GM19463 (cell line): ENCODE measurements around the gene NRROS.
A peak's percentile ranks its signal among the peaks of the same experiment; 100 is the strongest.
"Not testable (repeated sequence)": the region's sequence is repeated elsewhere in the genome, so short reads cannot be mapped to it uniquely, and the experiment has no call there.

ENCODE experiments used
- ATAC-seq: cut with Tn5 transposase; IDR thresholded peaks from one replicate; pipeline ENCODE4 v1.9.1; 2021; ENCODE audit warnings: mild to moderate bottlenecking, moderate library complexity; ENCODE audit not compliant: unreplicated experiment

The NRROS gene

GRCh38 chr3:196639483-196640296 is at the start of gene NRROS:
NRROS (plus strand) TSS chr3:196639694; CDS start chr3:196654540, 14,846 bp downstream.
- peak; percentile 28 for ATAC-seq

DNA sequence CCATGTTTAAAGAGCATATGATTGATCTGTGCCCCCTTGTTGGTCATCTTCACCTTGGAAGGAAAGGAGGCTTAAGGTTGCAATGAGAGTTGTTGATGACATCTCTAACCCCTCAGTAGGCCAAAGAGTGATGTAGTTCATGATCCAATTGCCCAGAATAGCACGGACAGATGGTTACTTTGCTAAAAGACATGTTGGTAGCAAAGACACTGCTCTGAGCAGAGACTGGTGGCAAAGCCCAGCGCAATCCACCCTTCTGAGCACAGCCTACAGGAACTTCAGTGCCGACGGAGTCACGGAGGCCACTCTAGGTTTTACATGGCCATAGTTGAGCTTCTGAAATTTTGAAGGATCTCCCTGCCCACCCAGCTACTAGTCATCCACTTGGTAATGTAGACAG is 49.2 kb upstream of the NRROS start:
- ATAC-seq: no peak

DNA sequence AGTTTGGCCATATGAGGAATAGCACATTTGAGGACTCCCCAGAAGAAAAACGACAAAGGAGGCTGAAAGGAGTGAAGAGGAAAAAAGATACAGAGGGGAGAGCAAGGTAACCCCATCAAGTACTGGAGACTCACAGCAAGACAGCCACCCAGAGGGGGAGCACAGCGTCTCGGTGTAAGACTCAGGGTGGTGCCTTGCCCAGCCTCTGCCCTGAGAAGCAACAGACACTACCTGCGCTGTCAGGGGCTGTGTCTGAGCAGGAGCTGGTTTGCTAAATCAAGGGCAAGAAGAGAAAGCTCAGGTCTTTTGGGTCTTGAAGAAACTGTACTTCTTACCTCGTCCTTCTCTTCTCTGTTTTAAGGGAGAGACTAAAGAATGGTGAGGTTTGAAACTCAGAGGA is 43.1 kb upstream of the NRROS start:
- no peak for ATAC-seq

DNA sequence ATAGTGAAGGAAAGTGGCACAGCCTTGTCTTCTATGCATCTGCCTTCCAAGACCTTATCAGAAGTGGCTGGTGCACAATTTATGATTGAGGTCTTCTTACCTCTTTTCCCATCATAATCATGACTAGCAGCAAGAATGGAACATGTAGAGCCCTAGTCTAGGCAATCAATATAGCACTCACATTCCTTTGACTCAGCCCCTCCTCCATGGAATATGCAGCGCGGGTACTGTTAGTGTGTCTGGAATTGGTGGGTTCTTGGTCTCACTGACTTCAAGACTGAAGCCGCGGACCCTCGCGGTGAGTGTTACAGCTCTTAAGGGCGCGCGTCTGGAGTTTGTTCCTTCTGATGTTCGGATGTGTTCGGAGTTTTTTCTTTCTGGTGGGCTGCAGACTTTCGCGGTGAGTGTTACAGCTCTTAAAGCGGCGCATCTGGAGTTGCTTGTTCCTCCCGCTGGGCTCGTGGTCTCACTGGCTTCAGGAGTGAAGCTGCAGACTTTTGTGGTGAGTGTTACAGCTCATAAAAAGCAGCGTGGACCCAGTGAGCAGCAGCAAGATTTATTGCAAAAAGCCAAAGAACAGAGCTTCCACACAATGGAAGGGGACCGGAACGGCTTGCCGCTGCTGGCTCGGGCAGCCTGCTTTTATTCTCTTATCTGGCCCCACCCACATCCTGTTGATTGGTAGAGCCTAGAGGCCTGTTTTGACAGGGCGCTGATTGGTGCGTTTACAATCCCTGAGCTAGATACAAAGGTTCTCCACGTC is 41.3 kb upstream of the NRROS start:
- not testable (repeated sequence) for ATAC-seq

GRCh38 chr3:196599734-196600128 is 39.8 kb upstream of the NRROS start:
- no peak for ATAC-seq

DNA sequence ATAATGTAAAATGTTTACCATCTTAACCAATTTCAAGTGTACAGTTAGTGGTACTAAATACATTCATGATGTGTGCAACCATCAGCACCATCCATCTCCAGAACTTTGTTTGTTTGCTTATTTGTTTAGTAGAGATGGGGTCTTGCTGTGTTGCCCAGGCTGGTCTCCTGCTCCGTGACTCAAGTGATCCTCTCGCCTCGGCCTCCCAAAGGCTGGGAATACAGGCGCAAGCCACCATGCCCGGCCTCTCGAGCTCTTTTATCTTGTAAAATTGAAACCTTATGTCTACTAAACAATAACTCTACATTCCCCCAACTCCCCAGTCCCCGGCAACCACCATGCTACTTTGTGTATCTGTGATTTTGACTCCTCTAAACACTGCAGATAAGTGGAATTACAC is 39.1 kb upstream of the NRROS start:
- no peak for ATAC-seq

- ATAC-seq: no peak
Measured at GRCh38 chr3:196602673-196603072, 36.8 kb upstream of the NRROS start.

GRCh38 chr3:196603683-196604082 is 35.8 kb upstream of the NRROS start:
- no peak for ATAC-seq

GRCh38 chr3:196604548-196604947 is 34.9 kb upstream of the NRROS start:
- ATAC-seq: no peak

DNA sequence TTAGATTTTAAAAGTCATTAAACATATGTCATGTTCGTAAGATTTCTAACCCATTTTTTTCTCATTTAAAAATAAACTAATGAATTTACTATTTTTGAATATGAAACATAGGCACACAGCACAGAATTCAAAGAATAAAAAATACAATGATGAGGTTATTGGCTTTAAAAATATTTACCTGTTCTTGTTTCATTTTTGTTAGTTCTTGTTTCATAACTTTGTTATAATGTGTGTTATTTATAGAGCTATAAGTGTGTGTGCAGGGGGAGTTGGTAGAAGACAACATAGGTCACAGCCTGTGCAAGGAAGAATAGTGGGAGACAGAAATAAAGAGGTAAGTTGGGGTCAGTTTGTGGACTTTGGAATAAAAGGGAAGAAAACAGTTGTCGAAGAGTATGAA is 30.8 kb upstream of the NRROS start:
- ATAC-seq: no peak

- ATAC-seq: peak; percentile 81
Measured at GRCh38 chr3:196609343-196609775, 30.1 kb upstream of the NRROS start.

DNA sequence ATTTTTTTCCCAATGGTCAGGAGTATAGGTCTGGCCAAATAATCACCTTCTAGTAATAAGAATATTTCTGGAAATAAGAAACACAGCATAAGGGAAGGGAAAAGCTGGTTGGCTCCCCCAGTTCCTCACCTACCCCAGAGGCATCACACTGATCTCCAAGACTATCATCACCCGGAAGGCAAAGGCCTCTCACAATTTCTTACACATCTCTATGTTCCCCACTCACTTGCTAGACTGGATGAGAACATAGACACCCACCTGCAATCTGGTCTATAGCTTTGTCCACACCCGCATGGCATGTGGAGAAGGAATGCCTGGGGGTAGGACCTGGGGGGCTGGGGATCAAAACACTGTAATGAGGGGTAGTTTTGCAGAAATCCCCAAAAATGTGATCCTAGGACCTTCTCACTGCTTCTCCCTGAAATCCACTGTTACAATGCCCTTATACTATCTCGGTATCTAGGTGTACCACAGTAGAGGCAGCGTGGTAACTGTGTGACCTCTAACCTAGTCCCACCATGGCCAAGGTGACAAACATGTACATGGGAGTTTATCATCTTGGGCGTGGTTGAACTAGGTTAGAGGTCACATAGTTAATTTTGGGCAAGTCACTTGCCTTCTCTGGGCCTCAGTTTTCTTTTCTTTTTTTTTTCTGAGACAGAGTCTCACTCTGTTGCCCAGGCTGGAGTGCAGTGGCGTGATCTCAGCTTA is 29.5 kb upstream of the NRROS start:
- no peak for ATAC-seq

DNA sequence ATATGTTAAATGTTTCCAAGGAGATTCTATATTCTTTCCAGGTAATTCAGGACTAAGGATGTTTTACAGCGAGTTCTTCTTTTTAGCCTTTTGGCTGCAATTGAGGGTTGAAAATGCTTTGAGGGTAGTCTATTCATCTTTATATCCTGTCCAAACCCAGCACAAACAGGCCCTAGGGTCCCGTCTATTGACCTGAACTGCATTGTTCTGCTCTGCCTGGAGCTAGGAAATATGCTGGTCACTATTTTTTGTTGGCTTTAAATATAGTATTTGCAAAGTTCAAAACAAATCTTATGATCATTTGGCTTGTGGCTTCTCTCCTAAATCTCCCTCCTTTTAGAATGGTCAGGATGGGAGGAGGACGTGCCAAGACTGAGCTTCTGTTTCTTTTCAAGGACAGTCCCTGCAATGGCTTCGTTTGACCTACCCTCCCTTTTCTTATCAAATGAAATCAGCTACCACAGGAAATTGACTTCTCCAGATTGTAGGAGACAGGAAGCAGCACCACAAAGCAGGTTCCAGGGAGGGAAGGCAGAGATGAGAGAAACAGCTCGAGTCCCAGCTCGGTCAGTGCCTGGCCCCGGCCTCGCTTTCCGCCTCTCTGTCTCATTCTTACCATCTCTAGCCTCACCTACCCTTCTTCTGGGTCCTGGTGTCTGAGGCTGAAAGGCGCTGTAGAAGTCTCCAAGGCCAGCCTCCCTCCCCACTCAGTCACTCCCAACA is 27.6 kb upstream of the NRROS start:
- no peak for ATAC-seq

DNA sequence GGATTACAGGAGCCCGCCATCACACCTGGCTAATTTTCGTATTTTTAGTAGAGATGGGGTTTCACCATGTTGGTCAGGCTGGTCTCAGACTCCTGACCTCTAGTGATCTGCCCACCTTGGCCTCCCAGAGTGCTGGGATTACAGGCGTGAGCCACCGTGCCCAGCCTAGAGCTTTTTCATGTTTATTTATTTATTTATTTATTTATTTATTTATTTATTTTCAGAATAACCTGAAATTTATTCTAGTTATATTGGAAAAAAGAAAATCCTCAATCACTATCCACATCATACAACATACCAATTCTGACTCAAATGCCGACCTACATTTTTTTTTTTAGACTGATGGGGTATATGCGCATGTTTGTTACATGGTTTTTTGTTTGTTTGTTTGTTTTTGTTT is 24.3 kb upstream of the NRROS start:
- ATAC-seq: not testable (repeated sequence)

GRCh38 chr3:196617256-196617655 is 22.2 kb upstream of the NRROS start:
- ATAC-seq: no peak

DNA sequence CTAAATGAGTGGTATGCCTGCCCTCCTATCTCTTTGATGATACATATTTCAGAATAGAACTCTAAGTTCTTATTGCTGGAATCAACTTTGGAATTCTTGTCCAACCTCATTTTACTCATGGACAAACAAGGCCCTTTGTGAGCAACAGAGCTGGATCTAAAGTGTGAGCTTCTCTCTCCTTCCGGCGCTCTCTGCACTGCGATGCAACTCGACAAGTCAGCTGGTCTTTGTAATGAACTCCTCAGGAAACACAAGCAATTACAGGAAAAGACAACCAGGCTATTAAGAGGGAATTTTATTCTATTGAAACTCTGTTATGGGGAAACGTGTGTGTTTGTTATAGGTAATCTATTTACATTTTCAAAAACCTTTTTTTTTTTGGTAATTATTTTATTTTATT is 20.3 kb upstream of the NRROS start:
- no peak for ATAC-seq

DNA sequence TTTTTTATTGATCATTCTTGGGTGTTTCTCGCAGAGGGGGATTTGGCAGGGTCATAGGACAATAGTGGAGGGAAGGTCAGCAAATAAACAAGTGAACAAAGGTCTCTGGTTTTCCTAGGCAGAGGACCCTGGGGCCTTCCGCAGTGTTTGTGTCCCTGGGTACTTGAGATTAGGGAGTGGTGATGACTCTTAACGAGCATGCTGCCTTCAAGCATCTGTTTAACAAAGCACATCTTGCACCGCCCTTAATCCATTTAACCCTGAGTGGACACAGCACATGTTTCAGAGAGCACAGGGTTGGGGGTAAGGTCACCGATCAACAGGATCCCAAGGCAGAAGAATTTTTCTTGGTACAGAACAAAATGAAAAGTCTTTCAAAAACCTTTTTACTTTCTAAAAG is 19.9 kb upstream of the NRROS start:
- not testable (repeated sequence) for ATAC-seq

DNA sequence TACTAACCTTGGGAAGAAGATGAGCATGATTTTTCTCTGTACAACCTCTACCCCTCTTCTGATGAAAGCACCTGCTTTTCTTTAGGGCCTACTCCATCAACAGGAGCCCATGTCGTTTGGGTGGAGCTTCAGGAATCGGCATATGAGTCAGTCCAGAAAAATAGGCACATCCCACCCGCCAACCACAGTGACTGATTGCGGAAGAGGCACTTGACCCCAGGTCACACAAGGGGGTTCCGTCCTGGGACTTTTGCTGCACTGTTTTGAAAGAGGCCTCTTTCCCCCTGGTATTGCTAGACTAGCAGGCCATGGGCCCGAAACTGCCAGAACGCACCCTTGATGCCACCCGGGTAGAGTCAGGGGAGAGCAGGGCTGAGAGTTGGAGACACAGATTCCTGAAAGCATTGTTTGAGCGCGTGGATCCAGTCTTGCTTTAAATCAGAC is 19.3 kb upstream of the NRROS start:
- no peak for ATAC-seq

- ATAC-seq: no peak
Measured at GRCh38 chr3:196620684-196621083, 18.8 kb upstream of the NRROS start.

GRCh38 chr3:196621611-196622010 is 17.9 kb upstream of the NRROS start:
- no peak for ATAC-seq
